Endometrial microvascular endothelial cells (primary cell): ENCODE data around the gene SDK2. TPM values are rescaled to one million over a fixed set of nuclear protein-coding genes. Genes with fewer than 3 reads are reported as not detected.
"Not testable (repeated sequence)": the region's sequence is repeated elsewhere in the genome, so short reads cannot be mapped to it uniquely, and the experiment has no call there.

Experiments
- in situ Hi-C: cut with HindIII; loops from 2 replicates; pipeline ENCODE4 v1.10.0; 2017; ENCODE audit warnings: low sequenced_read_pairs, low pct_unique_long_range_greater_than_20kb; ENCODE audit errors: inconsistent ontology term
- total RNA-seq: library from RNA; depleted of rRNA; stranded (reverse); fragments of >200 nt; gene quantifications from one replicate; pipeline ENCODE4 v1.2.3, GENCODE V29; 2015; ENCODE audit errors: inconsistent ontology term

Gene SDK2
- total RNA-seq, 1 donor from 2014 or later = not detected

DNA sequence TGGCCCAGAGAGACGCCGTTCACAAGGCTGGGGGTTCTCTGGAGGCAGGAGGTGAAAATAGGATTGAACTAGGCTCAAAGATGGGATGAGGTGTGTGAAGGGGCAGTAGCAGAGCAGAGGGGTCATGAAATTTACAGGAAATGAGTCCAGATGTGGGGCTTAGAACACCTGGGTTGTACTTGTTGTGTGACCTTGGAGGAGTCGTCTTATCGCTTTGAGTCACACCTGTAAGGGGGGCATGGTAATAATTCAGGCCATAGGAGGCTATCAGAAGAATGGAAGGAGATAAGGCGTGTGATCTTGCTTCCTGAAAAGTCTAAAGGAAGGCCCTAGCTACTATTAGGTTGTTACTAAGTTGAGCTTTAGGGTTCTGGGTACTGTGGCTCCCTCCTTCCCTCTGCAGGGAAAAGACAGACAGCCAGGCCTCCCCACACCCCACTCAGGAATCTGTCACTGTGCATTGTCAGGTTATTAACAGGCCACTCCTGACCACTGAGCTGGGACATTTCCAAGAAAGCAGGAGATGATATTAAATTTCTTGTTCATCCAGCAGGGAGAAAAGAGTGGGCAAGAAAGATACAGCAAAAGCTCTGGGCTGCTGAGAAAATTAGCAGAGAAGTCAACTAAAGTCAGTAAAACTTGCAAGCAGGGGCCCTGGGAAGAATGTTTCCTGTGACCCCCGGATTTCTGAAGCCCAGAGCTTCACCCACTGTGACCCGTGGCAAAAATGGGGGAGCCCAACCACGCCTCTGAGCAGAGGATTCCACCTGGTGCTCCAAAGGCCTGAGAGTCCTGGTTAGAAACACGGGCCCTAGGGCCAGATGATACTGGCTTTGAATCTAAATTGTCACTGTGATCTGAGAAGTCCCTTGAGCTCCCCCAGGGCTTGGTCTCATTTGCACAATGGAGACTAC, 326.5 kb downstream of the SDK2 start:
- in situ Hi-C loops = no loop called here

DNA sequence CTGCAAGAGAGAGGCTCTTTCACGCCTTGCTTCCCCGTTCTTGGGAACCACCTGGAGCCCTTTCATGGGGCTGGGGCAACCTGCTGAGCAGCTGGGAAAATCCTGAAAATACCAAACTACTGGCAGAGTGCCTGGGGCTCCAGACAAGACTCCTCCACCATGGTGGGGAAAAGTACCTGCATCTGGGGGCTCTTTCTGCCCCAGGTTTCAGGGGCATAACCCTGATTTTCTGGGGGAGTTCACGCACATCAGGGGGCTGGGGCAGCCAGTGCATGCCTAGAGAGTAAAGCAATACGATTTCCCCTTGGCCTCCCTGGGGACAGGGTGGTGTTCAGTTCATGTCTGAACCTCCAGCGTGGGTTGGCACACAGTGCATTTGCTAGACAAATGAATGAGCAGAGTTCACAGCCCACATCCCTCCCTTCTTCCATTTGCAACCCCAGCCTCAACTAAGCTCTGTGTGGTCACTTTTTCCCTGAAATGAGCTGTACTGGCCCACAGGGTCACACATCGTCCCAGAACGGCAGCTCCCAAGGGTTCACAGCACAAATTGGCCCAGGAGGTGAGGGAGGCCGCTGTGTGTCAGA, 327.2 kb downstream of the SDK2 start:
- in situ Hi-C loops = no loop called here

DNA sequence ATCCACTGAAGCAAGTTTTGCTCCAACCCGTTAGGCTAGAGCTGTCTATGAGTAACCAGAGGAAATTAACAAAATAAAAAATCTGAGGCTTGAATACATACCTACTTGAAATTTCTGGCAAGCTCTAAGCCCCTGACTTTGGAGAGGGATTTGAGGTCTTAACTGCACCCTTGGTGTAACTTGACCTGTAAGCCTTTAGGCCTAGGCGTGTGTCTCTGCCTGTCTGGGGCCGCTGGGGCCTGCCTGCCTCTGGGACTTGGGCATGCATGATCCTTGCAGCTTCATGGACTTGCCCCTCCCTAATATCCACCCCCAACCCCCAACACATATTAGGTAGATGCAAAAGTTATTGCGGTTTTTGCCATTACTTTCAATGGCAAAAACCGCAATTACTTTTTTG, 328.8 kb downstream of the SDK2 start:
- in situ Hi-C loops = no loop called here

DNA sequence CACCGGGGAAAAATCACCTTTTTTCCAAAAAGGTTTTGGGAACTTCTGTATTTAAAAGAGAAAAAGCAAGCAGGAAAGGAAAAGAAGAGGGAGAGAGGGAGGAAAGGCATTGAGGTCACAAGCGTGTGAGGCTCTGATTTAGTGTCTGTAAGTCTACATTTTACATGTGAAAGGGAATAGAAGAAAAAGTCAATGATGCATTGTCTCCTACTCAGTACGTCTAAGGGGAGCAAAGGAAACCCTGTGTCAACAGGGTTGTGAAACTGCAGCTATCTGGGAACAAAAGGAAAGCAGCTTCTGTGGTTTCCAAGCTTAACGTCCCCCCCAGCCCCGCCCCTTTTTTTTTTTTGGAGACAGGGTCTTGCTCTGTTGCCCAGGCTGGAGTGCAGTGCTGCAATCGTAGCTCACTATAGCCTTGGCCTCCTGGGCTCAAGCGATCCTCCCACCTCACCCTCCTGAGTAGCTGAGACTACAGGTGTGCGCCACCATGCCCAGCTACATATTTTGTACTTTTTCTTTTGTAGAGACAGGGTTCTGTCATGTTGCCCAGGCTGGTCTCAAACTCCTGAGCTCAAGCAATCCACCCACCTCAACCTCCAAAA, 330.6 kb downstream of the SDK2 start:
- in situ Hi-C loops = no loop called here

DNA sequence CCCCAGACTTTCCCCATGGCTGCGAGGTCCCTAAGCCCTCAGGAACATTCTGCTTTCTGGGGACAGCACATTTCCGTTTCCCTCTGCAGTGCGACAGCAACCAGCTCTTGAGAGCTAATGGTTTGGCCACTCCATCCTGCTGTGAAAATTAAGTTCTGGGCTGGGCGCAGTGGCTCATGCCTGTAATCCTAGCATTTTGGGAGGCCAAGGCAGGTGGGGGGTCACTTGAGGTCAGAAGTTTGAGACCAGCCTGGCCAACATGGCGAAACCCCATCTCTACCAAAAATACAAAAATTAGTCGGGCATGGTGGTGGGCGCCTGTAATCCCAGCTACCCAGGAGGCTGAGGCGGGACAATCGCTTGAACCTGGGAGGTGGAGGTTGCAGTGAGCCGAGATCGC, 331.4 kb downstream of the SDK2 start:
- in situ Hi-C loops = not testable (repeated sequence)

DNA sequence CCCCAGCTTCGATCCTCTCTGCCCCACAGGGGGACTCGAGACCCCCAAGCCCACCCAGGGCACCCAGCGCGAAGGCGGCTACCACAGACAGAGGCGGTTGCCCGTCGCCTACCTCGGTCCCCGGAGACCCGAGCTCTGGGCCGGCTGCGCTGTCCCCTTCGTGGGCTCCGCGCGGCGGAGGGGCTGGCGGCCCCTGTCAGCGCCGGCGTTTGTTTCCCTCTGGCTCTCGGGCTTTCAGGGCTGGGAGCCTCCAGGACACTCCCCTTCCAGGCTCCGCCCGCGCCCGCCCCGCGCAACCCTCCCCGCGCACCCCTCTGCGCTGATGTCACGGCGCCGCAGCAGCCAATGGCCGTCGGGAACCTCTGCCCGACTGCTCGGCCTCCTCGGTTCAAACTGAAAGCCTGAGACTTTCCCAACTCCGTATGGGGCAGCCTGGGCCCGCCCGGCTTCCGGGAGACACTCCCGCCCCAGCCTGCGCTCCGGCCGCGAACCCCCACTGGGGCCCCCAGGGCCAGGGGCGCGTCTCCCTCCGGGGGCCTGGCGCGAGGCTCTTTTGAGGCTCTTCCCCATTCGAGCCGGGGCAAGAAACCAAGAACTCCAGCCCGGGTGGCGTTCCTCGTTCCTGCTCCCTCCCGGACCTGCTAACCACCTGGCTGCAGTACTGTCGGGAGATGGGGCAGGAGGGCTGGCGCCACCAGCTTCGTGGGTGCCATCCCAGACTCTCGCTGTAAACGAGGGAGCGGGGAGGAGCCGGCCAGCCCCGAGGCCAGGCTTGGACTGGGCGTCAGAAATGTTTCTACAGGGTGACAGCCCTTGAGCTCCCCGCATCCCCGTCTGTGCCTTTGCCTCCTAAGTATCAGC, 332.2 kb downstream of the SDK2 start, which contains the start of gene CDC42EP4:
TSS of gene CDC42EP4 (minus strand) at position 221 of the 861 bp plus-strand sequence. CDS start 25,501 bp downstream, outside the sequence.
- in situ Hi-C loops = no loop called here

DNA sequence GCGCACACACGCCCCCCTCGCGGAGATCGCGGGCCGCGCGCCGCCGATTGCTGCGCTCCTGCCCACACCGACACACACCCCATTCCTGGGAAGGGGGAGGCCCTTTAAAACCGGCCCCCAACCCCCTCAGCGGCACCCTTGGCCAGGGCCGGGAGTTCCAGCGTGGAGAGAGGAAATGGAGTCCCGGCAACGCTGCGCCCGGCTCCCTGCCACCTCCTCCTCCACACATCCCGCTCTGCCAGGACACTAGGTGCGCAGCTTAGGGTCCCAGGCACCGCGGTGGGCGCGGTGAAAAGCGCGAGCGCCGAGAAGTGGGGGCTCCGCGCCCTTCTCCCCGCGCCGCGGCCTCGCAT, 332.8 kb downstream of the SDK2 start:
- in situ Hi-C loops = no loop called here

DNA sequence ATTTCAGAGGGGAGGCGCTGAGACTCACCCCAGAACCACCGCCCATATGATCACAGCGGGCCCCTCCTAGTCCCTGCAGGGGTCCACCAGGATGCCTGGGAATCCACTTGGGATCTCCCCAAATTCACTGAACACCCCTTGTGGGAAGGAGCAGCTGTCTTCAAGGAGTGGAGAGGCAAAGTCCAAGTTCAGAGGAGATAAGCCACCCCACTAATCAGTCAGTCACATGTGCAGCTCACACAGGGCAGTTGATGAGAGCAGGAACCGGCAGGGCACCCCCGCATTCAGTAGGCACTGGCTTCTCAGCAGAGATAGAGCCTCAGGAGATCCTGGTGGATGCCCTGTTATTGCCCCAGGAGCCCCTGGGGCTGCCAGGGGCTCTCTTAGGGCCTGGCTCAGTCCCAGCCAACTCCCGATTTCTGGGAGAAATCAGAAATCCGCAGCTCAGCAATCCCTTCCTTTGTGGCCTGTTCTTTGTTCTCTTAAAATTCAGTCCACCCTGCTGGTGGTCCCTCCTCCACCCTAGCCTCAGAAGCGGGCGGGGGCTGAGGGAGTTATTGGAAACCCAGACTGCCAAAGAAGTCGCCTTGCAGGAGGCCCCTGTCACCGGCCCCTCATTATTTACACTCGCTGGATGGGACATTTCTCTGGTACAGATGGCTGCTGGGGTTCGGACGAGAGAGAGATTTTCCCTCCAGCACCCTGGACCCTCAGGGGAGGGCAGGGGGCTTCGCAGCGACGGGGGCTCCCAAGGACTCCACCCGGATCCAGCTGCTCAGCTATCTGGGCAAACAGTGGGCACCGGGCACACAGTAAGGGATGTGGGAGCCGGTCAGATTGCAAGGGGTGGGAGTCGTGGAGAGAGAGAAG, 334.3 kb downstream of the SDK2 start:
- in situ Hi-C loops = no loop called here

DNA sequence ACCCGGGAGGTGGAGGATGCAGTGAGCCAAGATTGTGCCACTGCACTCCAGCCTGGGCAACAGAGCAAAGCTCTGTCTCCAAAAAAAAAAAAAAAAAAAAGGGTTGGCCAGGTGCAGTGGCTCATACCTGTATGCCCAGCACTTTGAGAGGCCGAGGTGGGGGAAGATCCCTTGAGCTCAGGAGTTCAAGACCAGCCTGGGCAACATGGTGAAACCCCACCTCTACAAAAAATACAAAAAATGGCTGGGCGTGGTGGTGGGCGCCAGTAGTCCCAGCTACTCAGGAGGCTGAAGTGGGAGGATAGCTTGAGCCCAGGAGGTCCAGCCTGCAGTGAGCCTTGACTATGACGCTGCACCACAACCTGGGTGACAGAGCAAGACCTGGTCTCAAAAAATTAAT, 335.3 kb downstream of the SDK2 start:
- in situ Hi-C loops = not testable (repeated sequence)

DNA sequence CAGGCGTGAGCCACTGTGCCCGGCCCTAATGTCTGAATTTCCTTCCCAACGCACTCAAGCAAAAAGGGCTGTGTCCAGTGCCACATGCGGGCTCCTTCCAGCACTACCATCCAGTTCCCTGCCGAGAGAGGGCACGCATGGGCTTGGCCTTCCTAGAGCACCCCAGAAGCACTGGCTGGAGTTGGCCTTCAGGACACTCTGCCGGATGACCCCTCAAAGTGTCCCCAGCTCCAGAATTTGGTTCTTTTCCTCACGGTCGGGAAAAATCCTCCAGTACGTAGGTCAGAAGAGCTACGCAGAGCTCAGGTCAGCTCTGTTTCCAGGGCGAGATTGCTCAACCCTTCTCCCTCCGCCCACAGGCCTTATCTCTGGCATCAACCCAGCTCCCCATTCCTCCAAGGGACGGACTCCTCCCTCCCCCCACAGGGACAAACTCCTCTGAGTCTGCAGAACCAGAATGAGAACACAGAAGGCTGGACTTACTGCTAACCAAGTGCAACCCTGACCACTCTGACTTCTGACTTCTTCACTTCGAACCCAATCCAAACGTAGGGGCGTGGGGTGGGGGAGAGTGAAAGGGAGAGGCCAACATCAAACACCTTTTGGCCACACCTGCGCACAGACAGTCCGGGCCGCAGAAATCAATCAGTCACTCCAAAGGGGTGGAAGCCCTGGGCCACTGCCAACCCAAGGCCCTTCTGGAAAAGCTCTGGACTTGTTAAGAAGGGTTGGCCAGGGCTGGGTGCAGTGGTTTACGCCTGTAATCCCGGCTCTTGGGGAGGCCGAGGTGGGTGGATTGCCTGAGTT, 336.0 kb downstream of the SDK2 start:
- in situ Hi-C loops = no loop called here

DNA sequence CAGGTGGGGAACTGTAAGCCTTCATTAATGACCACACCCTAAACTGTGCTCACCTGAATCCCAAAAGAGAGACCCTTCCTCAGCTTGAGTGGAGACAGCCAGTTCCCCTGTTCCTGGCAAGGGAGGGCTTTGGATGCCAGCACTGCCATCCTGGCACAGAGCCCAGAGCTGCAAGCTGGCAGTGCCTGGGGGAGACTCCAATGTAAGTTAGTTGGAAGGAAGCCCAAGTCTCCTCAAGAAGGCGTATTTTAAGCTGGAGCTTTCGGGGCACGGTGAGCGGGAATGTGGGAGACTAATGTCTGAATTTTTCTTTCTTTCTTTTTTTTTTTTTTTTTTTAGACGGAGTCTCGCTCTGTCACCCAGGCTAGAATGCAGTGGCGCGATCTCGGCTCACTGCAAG, 337.1 kb downstream of the SDK2 start:
- in situ Hi-C loops = no loop called here

DNA sequence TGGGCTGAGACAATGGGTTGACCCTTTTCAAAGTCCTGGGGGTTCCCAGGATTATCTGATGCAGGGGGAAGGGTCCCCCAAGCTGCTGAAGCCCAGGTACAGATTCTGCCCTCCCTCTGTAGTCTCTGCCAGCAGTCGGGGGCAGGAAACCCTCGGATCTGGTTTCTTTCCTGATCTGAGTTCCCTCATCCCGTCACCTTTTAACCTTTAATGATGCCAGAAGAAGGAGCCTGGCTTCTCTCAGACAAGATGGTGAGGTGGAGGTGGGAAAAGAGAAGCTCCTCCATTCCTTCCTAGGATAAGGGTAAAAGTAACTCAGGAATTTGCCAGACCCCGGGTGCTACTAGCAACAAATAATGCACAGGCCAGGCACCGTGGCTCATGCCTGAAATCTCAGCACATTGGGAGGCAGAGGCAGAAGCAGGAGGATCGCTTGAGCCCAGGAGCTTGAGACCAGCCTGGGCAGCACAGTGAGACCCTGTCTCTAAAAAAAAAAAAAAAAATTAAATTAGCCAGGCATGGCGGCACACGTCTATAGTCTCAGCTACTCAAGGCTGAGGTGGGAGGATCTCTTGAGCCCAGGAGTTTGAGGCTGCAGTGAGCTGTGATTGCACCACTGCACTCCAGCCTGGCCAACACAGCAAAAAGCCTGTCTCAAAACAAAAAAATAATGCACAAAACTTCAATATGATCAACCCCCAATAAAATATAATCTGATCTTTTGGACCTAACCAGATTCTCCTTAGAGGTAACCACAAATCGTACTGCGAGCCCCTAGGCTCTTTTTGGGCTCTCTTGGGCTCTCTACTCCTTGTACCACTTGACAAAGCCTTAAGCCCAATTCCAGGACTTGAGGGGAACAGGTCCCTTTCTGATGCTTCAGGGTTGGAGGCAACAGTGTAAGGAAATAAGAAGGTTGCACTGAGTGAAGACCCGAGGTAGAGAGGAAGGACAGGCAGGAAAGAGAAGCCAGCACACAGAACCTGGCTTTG, 338.1 kb downstream of the SDK2 start:
- in situ Hi-C loops = no loop called here

DNA sequence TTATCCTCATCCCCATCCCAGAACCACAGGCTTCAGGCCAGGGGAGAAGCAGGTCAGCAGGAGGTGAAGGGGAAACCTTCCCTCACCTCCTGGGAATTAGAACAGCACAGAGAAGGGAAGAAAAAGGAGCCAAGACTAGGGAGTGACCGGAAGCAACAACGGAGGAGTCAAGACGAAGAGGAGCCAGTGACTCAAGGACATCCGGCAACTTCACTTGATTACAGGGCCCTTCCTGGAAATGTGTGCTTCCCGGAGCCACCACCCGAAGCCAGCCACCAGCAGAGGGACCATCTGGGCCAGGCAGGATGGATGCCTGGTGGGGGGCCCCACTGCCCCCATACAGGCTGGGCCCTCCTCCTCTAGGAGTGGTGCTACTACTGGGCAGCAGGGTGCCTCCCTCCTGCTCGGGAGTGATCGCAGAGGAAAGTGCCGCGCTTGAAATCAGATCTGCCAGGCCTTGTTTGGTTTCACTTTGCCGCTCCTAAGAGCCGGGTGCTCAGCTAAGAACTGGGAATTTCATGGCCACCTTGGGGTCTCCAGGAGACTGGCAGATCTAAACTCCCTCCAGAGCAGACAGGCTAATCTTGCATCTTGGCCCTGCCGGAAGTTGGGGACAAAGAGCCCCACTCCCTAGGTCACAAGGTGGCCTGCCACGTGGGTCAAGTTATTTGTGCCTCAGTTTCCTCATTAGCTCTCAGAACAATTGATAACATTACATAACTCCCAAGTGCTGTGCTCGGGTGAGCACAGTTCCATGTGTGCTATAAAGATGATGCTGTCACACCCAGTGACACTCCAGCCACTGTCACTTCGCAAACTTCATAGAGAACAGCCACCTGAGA, 339.1 kb downstream of the SDK2 start:
- in situ Hi-C loops = no loop called here

DNA sequence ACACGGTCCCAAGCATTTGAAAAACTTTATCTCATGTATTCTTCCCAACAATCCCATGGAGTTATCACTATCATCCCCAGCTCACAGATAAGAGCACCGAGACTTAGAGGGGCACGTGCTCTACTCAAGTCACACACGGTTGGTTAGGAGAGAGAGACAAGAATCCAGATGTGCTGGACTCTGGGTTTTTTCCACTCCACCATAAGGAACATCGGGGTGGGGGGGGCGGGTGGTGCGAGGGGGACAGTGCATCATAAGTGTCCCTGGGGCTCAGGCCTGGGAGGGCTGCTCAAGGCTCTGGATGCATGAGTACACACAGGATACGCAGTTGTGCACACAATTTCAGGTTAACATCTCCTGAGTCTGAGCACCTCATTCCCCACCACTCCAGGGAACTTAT, 339.8 kb downstream of the SDK2 start:
- in situ Hi-C loops = no loop called here

DNA sequence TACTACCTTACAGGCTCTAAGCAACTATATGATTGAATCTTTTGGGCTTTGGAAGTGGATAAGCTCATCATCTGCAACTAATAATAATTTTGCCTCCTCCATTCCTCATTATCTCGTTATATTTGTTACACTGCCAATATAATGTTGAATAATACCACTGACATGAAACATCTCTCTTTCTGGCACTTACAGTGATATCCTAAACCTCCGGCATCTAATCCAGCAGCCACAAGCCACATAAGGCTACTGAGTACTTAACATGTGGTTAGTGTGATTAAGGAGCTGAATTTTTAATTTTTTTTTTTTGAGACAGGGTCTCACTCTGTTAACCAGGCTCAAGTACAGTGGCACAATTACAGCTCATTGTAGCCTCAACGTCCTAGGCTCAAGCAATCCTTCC, 342.1 kb downstream of the SDK2 start:
- in situ Hi-C loops = no loop called here

DNA sequence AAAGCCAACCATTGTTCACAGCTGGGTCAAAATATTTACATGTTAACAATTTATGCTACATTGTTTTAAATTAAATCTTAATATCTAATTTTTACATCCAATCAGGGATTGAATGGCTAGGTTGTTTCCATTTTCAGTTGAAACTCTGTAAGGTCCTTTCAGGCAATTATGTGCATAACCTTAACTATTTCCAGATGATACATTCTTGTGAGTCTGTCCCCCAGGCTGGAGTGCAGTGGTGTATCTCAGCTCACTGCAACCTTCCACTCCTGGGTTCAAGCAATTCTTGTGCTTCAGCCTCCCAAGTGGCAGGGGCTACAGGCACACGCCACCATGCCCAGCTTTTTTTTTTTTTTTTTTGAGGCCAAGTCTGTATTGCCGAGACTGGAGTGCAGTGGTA, 342.9 kb downstream of the SDK2 start:
- in situ Hi-C loops = no loop called here
